Activated B cell treated with CpG ODN at 0.5 μM for 24 hours (primary cell): ENCODE measurements around the gene CNOT4. TPM values are rescaled to one million over a fixed set of nuclear protein-coding genes. Genes with fewer than 3 reads are reported as not detected.
"Not testable (repeated sequence)": the region's sequence is repeated elsewhere in the genome, so short reads cannot be mapped to it uniquely, and the experiment has no call there.

Experiments
- ATAC-seq: fragments of 200-7000 bp; cut with Tn5 transposase; one replicate; pipeline ENCODE4 v1.10.0; 2021; ENCODE audit warnings: low read depth, mild to moderate bottlenecking, moderate library complexity
- CTCF ChIA-PET: fragments of 350-600 bp; sonication (Branson Sonifier 250); formaldehyde crosslinking; loops from one replicate; lab custom pipeline; 2021; ENCODE audit warnings: antibody characterized with exemption; lab: Charles Lee
- POLR2A ChIA-PET: fragments of 350-600 bp; sonication (Branson Sonifier 250); formaldehyde crosslinking; loops from one replicate; lab custom pipeline; 2021; ENCODE audit warnings: antibody characterized with exemption; lab: Charles Lee
- DNase-seq: peaks from one replicate; pipeline ENCODE4 v3.0.0; 2022
- H3K27ac Mint-ChIP-seq: one replicate; pipeline ENCODE4 v1.8.0; 2020; ENCODE audit warnings: mixed read lengths
- H3K27me3 Mint-ChIP-seq: one replicate; pipeline ENCODE4 v1.8.0; 2021; ENCODE audit warnings: mixed read lengths
- H3K36me3 Mint-ChIP-seq: one replicate; pipeline ENCODE4 v1.8.0; 2021; ENCODE audit warnings: low read depth, mixed read lengths
- H3K4me1 Mint-ChIP-seq: one replicate; pipeline ENCODE4 v1.8.0; 2021; ENCODE audit warnings: mixed read lengths
- H3K4me3 Mint-ChIP-seq: one replicate; pipeline ENCODE4 v1.8.0; 2020; ENCODE audit warnings: mild to moderate bottlenecking, mixed read lengths
- H3K9me3 Mint-ChIP-seq: one replicate; pipeline ENCODE4 v1.8.0; 2020; ENCODE audit warnings: mixed read lengths
- CTCF ChIP-seq: fragments of 200-600 bp; IDR thresholded peaks from one replicate; pipeline ENCODE4 v1.8.0; 2022; ENCODE audit warnings: antibody characterized with exemption, mild to moderate bottlenecking
- intact Hi-C: fragments of 100-400 bp; cut with micrococcal nuclease; formaldehyde crosslinking; loops from one replicate; pipeline ENCODE4 v1.15.1; 2024
- total RNA-seq: library from RNA; stranded (reverse); gene quantifications from 2 replicates; pipeline ENCODE4 v1.2.3, GENCODE V29; 2022

CNOT4 gene
- total RNA-seq, 1 donor from 2014 or later: 36.8 TPM

- POLR2A ChIA-PET: no interaction called here
- Mint-ChIP-seq H3K27ac (no peak overlapping the region), H3K4me3 (no peak overlapping the region), H3K9me3 (no peaks in the 10 kb centered on the region), H3K4me1 (no peaks in the 10 kb centered on the region), H3K27me3 (no peaks in the 10 kb centered on the region), H3K36me3 (no peaks in the 10 kb centered on the region)
- CTCF ChIA-PET: no interaction called here
- DNase-seq (no peak), ATAC-seq (no peak)
- TF ChIP-seq CTCF: no peak
- intact Hi-C loops: no loop called here
These were observed 157.6 kb downstream of the CNOT4 start for GRCh38 chr7:135352285-135352684.

- intact Hi-C loops, ATAC-seq, H3K36me3 Mint-ChIP-seq, H3K4me3 Mint-ChIP-seq, H3K9me3 Mint-ChIP-seq, POLR2A ChIA-PET, CTCF ChIA-PET, H3K27me3 Mint-ChIP-seq, H3K4me1 Mint-ChIP-seq, H3K27ac Mint-ChIP-seq, DNase-seq: not testable (repeated sequence)
These were observed 158.8 kb downstream of the CNOT4 start for GRCh38 chr7:135351070-135351469.

GRCh38 chr7:135349746-135350145 lies 160.2 kb downstream of the CNOT4 start:
- POLR2A ChIA-PET: no interaction called here
- intact Hi-C loops: no loop called here
- Mint-ChIP-seq H3K9me3 (no peaks in the 10 kb centered on the region), H3K27ac (no peak overlapping the region), H3K4me1 (no peaks in the 10 kb centered on the region), H3K27me3 (no peaks in the 10 kb centered on the region), H3K36me3 (no peaks in the 10 kb centered on the region), H3K4me3 (no peak overlapping the region)
- no peak for TF ChIP-seq CTCF
- DNase-seq (no peak), ATAC-seq (no peak)
- CTCF ChIA-PET: no interaction called here

GRCh38 chr7:135348493-135348892 lies 161.4 kb downstream of the CNOT4 start:
- ChIA-PET CTCF (no interaction called here), POLR2A (no interaction called here)
- Mint-ChIP-seq H3K4me1 (no peaks in the 10 kb centered on the region), H3K27me3 (no peaks in the 10 kb centered on the region), H3K27ac (no peak overlapping the region), H3K9me3 (no peaks in the 10 kb centered on the region), H3K4me3 (no peak overlapping the region), H3K36me3 (no peaks in the 10 kb centered on the region)
- ATAC-seq (no peak), DNase-seq (no peak)
- intact Hi-C loops: no loop called here
- no peak for TF ChIP-seq CTCF

- ATAC-seq (no peak), DNase-seq (no peak)
- Mint-ChIP-seq H3K36me3 (no peaks in the 10 kb centered on the region), H3K27me3 (no peaks in the 10 kb centered on the region), H3K9me3 (no peaks in the 10 kb centered on the region), H3K27ac (no peak overlapping the region), H3K4me3 (no peak overlapping the region), H3K4me1 (no peaks in the 10 kb centered on the region)
- ChIA-PET POLR2A (no interaction called here), CTCF (no interaction called here)
- intact Hi-C loops: no loop called here
- no peak for TF ChIP-seq CTCF
These were observed 166.5 kb downstream of the CNOT4 start for GRCh38 chr7:135343361-135343760.

GRCh38 chr7:135342887-135343286 lies 167.0 kb downstream of the CNOT4 start:
- ATAC-seq (no peak), DNase-seq (no peak)
- Mint-ChIP-seq H3K4me1 (no peaks in the 10 kb centered on the region), H3K36me3 (no peaks in the 10 kb centered on the region), H3K4me3 (no peak overlapping the region), H3K27ac (no peak overlapping the region), H3K9me3 (no peaks in the 10 kb centered on the region), H3K27me3 (no peaks in the 10 kb centered on the region)
- no peak for TF ChIP-seq CTCF
- intact Hi-C loops: no loop called here
- ChIA-PET CTCF (no interaction called here), POLR2A (no interaction called here)
